ENCODE measurements around the gene SCAMP3.
A peak's percentile ranks its signal among the peaks of the same experiment; 100 is the strongest.

SCAMP3 gene

DNA sequence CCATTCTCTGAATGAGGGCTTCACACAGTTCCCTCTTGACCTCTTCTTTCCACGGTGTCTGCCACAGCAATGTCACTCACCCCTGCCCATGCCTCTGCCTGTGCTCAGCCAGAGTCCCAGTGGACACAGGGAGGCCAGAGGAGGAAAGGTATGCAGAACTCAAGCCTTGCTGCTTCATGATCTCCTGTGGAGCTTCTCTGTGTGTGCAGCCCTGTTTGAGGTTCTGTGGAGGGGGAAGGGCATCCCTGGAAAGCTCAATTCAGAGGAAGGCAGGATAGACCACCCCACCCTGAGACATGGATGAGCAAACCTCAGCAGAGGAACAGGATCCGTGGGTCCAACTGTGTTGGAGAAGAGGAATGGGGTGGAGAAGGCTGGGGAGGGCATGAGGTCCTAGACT lies 17.1 kb upstream of the SCAMP3 start:
- DNase-seq = no peak
- in situ Hi-C loops (cut with HindIII; ENCODE audit: low pct_ligation_motif_present, low sequenced_read_pairs) = no loop called here
- H3K27ac ChIP-seq = no peak overlapping the region
- H3K4me3 ChIP-seq (ENCODE audit: low read depth, low read length) = no peak overlapping the region
- TF ChIP-seq, protein P1, sequence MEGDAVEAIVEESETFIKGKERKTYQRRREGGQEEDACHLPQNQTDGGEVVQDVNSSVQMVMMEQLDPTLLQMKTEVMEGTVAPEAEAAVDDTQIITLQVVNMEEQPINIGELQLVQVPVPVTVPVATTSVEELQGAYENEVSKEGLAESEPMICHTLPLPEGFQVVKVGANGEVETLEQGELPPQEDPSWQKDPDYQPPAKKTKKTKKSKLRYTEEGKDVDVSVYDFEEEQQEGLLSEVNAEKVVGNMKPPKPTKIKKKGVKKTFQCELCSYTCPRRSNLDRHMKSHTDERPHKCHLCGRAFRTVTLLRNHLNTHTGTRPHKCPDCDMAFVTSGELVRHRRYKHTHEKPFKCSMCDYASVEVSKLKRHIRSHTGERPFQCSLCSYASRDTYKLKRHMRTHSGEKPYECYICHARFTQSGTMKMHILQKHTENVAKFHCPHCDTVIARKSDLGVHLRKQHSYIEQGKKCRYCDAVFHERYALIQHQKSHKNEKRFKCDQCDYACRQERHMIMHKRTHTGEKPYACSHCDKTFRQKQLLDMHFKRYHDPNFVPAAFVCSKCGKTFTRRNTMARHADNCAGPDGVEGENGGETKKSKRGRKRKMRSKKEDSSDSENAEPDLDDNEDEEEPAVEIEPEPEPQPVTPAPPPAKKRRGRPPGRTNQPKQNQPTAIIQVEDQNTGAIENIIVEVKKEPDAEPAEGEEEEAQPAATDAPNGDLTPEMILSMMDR (IDR thresholded peaks at IDR 0.05; ENCODE audit: low read depth, low read length, missing control alignments) = no peak
- no peaks in the 10 kb centered on the region for H3K27me3 ChIP-seq (replicated peaks)
- no peaks in the 10 kb centered on the region for H3K36me3 ChIP-seq (replicated peaks)

DNA sequence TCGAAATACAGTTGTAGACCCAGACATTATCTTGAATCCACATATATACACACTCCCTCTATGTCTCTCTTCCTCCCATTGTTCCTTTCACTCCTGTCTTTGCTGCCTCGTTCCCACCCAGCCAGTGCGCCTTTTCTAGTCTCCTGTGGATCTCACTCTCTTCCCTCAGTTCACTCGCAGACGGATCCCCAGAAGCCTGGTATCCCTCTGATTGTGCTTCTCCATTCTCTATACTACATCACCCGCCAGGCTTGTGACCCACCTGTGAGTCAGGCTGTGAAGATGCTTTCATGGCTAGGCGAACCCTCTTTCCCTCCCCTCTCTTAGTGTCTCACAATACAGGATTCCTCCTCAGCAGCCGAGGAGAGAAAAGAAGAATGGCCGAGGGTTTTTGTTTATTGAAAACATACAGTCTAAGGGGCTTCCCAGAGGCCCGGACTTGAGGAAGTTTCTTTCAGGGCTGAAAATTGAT lies 16.6 kb upstream of the SCAMP3 start:
- Histone ChIP-seq H3K36me3 (replicated peaks) (no peaks in the 10 kb centered on the region), H3K27me3 (replicated peaks) (no peaks in the 10 kb centered on the region), H3K27ac (no peak overlapping the region), H3K4me3 (ENCODE audit: low read depth, low read length) (no peak overlapping the region)
- TF ChIP-seq, protein P1 (IDR thresholded peaks at IDR 0.05; ENCODE audit: low read depth, low read length, missing control alignments) = no peak
- no peak for DNase-seq
- in situ Hi-C loops (cut with HindIII; ENCODE audit: low pct_ligation_motif_present, low sequenced_read_pairs) = no loop called here

DNA sequence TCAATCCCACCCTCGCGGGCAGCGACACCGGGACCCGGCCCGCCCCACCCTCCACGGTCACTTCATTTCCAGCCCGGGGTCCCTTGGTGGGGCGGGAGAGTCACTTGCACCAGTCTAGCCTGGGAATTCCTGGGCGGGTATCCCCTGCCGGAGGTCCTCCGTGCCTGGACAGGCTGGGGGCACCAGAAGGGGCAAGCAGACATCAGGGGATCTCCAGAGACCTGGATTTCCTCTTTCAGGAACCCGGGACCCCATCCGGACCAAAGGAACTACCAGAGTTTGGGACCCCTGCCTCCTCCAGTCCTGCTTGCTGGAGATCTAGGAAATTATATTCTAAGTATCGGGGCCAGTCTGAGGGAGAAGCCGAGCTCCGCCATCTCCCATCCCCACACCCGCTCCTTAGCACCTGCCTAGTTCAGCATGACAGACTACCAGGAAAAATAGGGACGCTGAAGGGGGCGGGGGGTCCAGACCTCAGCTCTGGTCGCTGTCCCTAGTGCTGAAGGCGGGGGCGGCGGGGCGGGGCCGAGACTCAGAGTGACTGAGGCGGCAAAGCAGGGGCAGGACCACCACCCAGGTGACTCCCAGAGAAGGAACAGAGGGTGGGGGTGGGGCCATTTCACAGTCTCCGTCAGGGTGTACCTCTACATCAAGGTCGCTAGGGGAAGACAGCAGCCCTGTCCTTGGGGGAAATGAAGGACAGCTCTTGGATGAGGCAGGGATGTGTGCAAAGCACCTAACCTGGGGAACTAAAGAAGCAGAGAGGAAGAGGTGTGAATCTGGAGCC lies 15.9 kb upstream of the SCAMP3 start:
- no peaks in the 10 kb centered on the region for H3K27me3 ChIP-seq (replicated peaks)
- TF ChIP-seq, protein P1 (IDR thresholded peaks at IDR 0.05; ENCODE audit: low read depth, low read length, missing control alignments) = peak; percentile 49

GRCh38 chr1:155277070-155277901 lies 15.1 kb upstream of the SCAMP3 start, which contains the start of gene HCN3:
HCN3 (plus strand) TSS chr1:155277463; CDS start chr1:155277591, 128 bp downstream.
- Histone ChIP-seq H3K27me3 (replicated peaks) (no peaks in the 10 kb centered on the region), H3K27ac (no peak within 1 kb of the TSS), H3K4me3 (ENCODE audit: low read depth, low read length) (peak within 1 kb of the TSS; percentile 58), H3K36me3 (replicated peaks) (no peaks in the 10 kb centered on the region)
- TF ChIP-seq, protein P1 (IDR thresholded peaks at IDR 0.05; ENCODE audit: low read depth, low read length, missing control alignments) = peak; percentile 49
- in situ Hi-C loops (cut with HindIII; ENCODE audit: low pct_ligation_motif_present, low sequenced_read_pairs) = no loop called here
- peak; percentile 95 for DNase-seq

More for the DNA sequence above, 15.9 kb upstream of the SCAMP3 start:
- no peak for DNase-seq
- Histone ChIP-seq H3K36me3 (replicated peaks) (no peaks in the 10 kb centered on the region), H3K4me3 (ENCODE audit: low read depth, low read length) (peak overlapping the region; percentile 58), H3K27ac (no peak overlapping the region)
- in situ Hi-C loops (cut with HindIII; ENCODE audit: low pct_ligation_motif_present, low sequenced_read_pairs) = no loop called here

DNA sequence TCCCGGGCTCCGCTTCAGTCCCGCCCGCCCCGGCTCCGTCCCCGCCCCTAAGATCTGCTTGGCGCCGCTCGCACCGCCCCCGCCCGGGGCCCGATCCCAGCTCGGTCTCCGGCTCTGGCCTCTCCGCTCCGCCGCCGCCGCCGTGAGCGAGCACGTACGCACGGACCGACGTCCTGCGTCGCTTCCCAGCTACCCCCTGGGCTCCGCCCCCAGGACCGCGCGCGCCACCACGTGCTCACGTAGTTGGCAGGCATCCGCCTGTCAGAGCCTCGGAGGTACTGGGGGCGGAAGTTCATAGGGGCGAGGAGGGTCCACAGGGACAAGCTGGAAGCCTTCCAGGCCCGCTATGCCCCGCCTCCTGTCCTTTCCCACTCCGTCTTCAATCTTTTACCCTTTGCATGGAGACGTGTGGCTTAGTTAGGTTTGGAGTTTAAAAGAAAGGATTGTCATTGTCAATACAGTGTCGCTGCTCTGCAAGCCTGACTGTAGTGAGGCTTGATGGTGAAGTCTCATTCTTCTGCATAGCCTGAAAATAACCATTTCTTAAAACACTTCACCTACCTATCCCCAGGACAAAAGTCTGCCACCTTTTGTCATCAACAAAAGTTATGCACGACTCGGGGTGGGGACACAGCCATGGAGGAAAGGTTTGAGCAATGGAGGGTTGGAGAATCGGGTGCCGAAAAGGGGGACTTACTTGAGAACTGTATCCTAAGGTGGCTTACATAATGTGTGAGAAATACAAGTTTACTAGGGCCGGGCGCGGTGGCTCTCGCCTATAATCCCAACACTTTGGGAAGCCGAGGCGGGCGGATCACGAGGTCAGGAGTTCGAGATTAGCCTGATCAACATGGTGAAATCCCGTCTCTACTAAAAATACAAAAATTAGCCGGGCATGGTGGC lies 11.4 kb upstream of the SCAMP3 start, which contains the start of gene CLK2:
Gene CLK2, minus strand, starts transcription at position 162 of the 903 bp plus-strand sequence. CDS start 2,527 bp downstream, outside the sequence.
- in situ Hi-C loops (cut with HindIII; ENCODE audit: low pct_ligation_motif_present, low sequenced_read_pairs) = no loop called here
- peak; percentile 87 for DNase-seq
- peaks cover 28% of the 10 kb centered on the region for H3K36me3 ChIP-seq (replicated peaks)

More for the DNA sequence above, 11.4 kb upstream of the SCAMP3 start, which contains the start of gene CLK2:
- Histone ChIP-seq H3K4me3 (ENCODE audit: low read depth, low read length) (peak within 1 kb of the TSS; percentile 83), H3K27me3 (replicated peaks) (no peaks in the 10 kb centered on the region), H3K27ac (peak within 1 kb of the TSS; percentile 86)
- TF ChIP-seq, protein P1 (IDR thresholded peaks at IDR 0.05; ENCODE audit: low read depth, low read length, missing control alignments) = no peak

Measured in brain microvascular endothelial cell (primary cell).